ENCODE results near the gene RSKR. TPM values are rescaled to one million over a fixed set of nuclear protein-coding genes. Genes with fewer than 3 reads are reported as not detected.

RSKR gene
- total RNA-seq, 1 donor from 2014 or later = 7.6 TPM

- peak; percentile 43 for DNase-seq (ENCODE audit: low spot score)
Observed at GRCh38 chr17:28623696-28624095, 9.7 kb upstream of the RSKR start.

GRCh38 chr17:28622186-28622585, 8.2 kb upstream of the RSKR start:
- no peak for DNase-seq (ENCODE audit: low spot score)

DNA sequence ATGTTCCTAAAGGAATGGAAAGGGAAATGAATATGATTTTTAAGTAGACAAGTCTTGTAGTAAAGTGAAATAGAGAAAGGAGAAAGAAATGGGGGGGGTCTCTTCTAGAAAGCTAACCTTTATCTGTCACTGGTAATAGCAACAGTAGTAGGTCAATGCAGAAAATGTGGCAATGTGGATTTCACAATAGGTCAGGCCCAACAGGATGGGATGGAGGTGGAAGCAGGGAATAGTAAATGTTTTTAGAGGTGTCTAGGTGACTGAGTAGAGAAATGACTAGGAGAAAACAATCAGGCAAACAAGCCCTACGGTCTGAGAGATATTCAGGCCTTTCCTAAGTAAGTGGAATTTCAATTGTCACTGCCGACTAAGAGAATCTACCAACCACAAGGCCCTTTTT, 6.0 kb upstream of the RSKR start:
- DNase-seq (ENCODE audit: low spot score) = no peak

DNA sequence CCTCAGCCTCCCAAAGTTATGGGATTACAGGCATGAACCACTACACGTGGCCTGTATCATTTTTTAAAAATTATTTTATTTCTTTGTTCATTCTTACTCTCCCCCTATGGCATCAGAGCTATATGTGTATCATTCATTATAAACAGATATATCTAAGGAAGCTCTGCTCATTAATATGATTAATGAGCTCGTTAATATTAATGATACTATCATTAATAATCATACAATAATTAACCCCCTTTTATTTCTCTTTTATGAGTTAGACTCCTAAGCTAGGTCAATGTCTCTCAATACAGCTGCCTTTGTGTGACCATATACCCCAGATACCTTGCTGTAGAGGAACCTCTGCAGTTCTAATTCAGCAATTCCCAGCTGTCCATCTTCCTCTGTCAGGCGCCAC, 4.5 kb upstream of the RSKR start:
- DNase-seq (ENCODE audit: low spot score) = no peak

DNA sequence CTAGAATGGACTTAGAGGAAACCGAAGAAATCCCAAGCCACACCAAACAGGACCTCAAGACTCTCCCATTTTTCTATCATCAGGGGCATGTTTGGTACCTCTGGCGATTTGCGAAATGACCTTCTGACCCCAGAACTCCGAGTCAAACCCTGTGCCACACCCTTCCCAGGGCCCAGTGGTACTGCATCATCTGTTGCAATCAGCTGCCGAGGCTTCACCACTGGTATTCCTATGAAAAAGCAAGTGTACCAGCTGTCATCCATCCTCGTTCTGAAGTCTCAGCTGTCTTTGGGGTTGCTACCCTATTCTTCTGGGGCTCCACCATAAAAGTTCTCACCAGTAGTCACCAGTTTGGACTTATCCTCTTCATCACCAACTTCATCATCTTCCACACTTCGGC, 2.3 kb upstream of the RSKR start:
- DNase-seq (ENCODE audit: low spot score) = peak; percentile 53

GRCh38 chr17:28615260-28615940, 1.4 kb upstream of the RSKR start:
- DNase-seq (ENCODE audit: low spot score) = peak; percentile 53

DNA sequence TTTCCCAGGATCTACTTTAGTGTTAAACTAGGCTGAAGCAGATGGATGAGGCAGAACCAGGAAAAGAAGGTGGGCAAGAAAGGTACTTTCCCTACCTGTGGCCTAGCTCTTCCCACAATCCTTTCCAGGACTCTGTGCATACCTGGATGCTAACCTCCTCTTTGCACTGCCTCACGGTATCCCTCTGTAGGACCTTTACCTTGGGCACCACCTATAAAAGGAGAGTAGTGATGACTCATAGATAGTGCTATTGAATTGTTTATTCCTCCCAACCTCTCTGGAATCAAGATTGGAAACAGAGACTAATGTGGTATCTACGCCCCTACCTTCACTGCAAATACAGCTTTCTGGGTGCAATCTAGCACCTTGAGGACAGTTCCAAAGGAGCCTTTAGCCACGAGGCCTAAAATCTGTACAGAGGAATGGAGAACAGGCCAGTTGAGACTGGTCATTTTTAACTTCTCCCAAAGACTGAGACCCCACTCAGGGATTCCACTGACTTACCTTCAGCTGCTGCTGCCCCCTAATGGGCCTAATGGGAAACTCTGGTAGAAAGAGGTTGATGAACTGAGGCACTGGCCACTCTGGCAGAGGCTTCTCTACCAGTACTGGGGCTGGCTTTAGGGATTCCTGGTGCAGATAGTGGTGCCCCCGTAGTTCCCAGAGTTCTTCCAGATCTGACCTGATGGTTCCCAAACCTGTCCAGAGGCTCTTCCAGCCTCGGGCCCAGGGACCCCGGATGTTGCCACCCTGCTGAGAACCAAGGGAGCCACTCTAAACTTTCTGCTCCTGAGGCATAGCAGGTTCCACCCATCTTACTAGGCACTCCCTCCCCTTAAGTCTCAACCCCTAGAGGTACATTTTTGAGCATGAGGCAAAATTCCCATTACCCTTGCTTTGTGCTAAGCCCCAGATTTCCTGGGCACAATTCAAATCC, 781 bp downstream of the RSKR start:
- DNase-seq (ENCODE audit: low spot score) = peak; percentile 47

- DNase-seq (ENCODE audit: low spot score) = no peak
Observed at GRCh38 chr17:28612531-28612930, 1.5 kb downstream of the RSKR start.

DNA sequence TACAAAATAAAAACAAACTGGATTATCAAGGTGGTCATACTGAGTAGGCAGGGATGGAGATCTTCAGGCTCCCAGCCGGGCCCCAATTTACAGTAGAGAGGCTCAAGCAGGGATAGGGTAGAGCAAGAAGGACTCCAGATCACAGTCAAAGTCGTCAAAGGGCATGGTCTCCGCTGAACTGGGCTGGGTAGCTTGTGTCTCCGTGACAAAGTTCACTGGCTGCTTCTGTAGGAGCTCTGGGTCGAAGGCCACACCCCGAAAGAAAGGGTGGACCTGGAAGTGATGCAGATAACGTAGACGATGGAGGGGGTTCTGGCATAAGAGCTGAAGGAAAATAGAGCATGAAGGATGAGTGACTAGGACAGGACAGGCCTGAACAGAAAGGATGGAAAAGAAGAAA, 3.6 kb downstream of the RSKR start:
- DNase-seq (ENCODE audit: low spot score) = peak; percentile 73

GRCh38 chr17:28604031-28604430, 10.0 kb downstream of the RSKR start:
- peak; percentile 20 for DNase-seq (ENCODE audit: low spot score)

DNA sequence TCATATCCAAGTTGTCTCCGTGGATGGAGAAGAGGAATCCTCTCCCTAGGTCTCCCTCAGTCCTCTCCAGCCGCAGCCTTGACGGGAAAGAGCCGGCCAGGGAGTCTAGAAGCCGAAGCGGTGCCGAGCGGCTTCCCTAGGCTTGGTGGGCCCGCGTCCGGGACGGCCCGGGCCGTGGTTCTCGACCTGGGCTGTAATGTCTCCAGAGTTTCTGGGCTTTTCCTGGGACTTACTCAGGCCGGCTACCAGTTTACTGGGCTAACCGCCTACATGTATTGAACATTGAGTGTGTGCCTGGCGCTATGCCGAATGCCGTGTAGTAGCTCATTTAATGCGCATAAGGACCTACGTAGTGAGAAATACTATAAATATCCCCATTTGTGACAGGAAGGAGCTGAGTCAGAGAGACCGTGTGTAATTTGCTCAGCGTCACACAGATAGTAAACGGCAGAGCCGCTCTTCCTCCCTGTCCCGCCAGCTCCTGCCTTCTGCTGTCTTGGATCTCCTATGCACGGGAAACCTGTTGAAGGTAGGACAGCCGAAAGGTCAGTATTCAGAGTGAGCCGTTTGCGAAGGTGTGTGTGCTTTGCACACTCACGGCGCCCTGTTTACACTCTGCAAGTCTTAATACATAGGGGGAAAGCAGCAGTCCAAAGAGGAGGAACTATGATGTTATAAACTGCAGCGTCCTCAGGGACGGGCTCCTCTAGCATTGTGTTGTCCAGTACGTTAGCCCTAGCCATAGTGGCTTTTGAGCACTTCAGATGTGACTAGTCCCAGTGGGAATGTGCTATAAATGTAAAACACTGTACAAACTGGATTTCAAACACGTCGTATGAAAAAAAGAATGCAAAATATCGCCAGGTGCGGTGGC, 14.4 kb downstream of the RSKR start:
- peak; percentile 89 for DNase-seq (ENCODE audit: low spot score)

DNA sequence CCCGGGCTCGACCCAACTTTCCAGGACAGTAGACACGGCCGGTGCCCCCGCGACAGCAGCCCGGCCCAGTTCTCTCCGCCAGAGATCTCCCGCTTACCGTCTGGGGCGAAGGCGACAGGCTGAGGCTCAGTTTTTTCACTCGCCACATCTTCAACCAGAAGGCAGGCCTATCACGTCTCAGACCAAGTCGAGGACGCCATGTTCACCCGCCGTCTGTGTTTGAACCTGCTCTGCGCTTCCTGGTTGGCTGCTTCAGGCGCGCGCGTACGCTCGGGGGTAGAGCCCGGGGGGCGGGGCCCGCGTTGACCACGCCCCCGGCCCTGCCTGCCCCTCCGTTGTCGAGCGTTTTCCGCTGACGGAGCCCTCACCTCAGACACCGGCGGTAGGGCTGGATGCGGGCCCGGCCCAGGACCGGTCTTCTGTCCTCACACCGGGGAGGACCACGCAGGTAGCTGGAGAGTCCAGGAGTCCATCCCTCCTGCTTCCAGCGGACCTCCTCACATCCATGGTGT, 15.1 kb downstream of the RSKR start, which contains the start of gene SPAG5:
Gene SPAG5 (minus strand): TSS at position 227 of the 512 bp plus-strand sequence. CDS start 79 bp downstream, at position 148.
- DNase-seq (ENCODE audit: low spot score) = peak; percentile 98

GRCh38 chr17:28598389-28598788, 15.6 kb downstream of the RSKR start:
- DNase-seq (ENCODE audit: low spot score) = peak; percentile 62

- no peak for DNase-seq (ENCODE audit: low spot score)
Observed at GRCh38 chr17:28597606-28598383, 16.2 kb downstream of the RSKR start.

GRCh38 chr17:28592260-28592659, 21.7 kb downstream of the RSKR start:
- no peak for DNase-seq (ENCODE audit: low spot score)

DNA sequence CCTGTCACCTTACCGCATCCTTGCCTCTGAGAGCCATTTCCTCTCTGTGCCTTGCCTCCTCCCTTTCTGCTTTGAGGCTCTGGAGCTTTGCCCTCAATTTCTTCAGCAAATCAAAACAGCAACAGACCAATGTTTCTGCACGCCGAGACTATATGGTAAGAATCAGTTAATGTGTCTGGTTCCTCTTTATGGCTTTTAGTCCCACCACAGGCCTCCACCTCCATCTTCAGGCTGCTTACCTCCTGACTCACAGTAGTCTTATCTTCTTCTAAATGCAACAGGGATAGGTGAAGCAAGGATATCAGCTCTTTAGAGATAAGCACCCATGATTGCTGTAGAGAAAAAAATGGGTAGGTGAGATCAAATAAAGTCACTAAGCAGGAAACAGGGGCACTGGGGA, 28.1 kb downstream of the RSKR start:
- no peak for DNase-seq (ENCODE audit: low spot score)

DNA sequence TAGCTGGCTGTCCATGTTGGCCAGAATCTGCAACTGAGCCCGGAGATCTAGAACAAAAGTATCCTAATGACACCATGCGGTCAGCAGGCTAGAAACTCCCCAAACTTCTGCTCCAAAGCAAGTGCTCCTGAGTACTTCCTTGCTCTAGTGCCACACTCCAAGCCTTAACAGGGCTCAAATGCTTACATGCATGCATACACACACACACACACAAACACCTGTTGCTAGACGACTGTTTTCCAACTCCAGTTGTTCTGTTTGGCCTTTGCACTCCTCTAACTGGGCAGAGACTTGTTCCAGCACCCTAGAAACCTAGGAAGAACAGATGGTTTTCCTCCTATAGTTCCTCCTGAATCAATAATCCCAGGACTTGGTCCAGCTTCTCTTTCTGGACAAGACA, 29.6 kb downstream of the RSKR start:
- no peak for DNase-seq (ENCODE audit: low spot score)

GRCh38 chr17:28582513-28582912, 31.5 kb downstream of the RSKR start:
- DNase-seq (ENCODE audit: low spot score) = no peak

GRCh38 chr17:28580959-28581358, 33.0 kb downstream of the RSKR start:
- no peak for DNase-seq (ENCODE audit: low spot score)

DNA sequence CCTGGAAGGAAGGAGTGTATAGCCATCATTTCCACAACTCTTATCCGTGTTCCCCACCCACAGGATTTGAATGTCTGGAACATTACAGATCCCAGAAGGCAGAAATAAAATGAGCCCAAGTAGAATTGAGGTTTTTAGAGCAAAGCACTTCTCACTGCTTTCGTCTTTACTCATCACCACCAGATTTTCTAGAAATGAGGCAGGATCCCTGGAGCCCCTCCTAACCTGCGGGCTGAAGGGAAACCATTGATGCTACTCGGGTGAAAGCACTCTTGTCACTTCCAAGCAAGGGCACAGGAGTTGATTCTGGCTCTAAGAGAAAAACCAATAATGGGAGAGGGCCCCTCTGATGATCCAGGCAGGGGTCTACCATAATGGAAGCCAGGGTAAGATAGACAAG, 34.5 kb downstream of the RSKR start:
- DNase-seq (ENCODE audit: low spot score) = no peak

Data from mesenteric fat pad (tissue), 1 donor.